ENCODE data around the gene DENND11. TPM values are rescaled to one million over a fixed set of nuclear protein-coding genes. Genes with fewer than 3 reads are reported as not detected.

DENND11 gene
- total RNA-seq, 1 experiment from 2014 or later = 15.2 TPM

DNA sequence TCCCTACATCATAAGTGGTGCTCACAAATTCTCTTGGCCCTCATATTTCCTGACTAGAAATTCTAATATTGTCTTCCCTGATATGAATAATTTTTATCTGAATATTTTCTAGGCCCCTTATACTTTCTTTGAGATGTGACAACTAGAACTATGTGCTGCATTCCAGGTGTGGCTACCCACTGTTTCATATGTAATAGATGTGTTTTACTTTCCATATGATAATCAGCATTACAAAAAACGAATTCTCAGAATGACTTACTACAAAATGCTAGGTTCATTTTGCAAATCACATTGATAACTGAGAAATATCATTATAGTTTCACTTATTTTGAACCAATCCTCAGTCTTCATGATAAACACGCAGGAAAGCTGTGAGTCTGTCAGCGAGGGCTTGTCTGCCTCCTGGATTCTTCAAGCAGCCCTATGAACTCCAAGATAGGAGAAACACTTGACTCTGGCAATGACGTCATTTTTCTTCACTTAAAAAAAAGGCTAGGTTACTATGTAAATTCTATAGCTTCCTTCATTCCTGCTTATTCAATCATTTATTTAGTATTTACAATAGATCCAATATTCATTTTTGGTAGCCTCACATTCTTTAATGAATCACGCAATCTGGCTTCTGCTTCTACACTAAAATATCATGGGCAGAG, 10.8 kb upstream of the DENND11 start:
- no peak for DNase-seq (ENCODE audit: low read depth, low spot score)
- in situ Hi-C loops (cut with HindIII; ENCODE audit: low pct_unique_long_range_greater_than_20kb, low sequenced_read_pairs) = no loop called here

DNA sequence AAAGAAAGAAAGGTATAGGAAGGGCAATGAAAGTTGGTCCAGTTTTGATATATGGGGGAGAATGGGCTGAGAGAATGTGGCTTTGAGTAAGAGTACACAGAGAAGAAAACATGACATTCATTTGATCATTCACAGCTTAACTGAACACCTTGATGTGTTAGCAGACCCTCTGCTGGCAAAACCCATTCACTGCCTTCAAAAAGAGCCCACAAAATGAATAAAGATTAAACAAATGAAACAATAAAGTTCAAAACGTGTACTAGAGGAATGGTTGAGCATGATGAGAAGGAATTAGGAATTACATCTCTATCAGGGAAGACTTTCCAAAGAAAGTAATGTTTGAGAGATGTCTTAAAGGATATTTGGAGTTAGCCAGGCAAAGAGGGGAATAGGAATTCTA, 8.3 kb upstream of the DENND11 start:
- in situ Hi-C loops (cut with HindIII; ENCODE audit: low pct_unique_long_range_greater_than_20kb, low sequenced_read_pairs) = no loop called here
- peak; percentile 13 for DNase-seq (ENCODE audit: low read depth, low spot score)

DNA sequence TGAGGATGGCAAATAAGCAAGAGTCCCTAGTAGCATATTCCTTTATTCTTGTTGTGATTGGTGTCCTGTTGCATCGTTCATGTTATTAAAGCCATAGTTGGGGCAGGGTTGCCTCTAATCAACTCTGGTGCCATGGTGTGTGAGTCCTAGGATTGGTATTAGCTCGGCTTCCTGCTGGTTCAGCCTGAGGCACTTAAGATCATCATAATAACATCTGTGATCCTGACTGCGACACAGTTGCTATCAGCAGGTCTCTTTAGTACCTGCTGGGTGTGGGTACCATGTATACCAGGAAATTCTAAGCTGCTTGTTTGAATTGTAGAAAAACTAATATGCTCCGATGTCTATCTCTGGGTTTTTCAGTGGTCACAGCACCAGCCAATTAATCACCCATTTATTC, 7.8 kb upstream of the DENND11 start:
- DNase-seq (ENCODE audit: low read depth, low spot score) = no peak
- in situ Hi-C loops (cut with HindIII; ENCODE audit: low pct_unique_long_range_greater_than_20kb, low sequenced_read_pairs) = no loop called here

DNA sequence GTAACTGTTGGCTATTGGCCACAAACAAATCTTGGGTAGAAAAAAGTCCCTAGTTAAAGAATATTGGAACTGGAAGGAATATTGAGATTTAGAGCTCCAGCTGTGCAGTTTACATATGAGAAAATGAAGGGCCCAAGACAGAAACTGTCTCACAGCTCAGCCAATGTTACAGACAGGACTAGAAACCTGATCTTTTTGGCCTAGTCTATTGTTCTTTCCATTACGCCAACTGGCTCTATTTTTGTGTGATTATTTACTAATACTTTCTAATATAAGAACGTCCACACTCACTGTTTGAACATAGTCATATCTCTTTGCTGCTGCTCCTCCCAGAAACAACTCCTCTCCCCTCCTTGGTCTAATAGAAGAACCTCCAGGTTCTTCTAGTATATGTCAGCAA, 7.4 kb upstream of the DENND11 start:
- no peak for DNase-seq (ENCODE audit: low read depth, low spot score)
- in situ Hi-C loops (cut with HindIII; ENCODE audit: low pct_unique_long_range_greater_than_20kb, low sequenced_read_pairs) = no loop called here

GRCh38 chr7:141708351-141708750, 6.4 kb upstream of the DENND11 start, which contains the start of gene WEE2:
WEE2 (plus strand) TSS chr7:141708353; CDS start chr7:141708759, 406 bp downstream.
- in situ Hi-C loops (cut with HindIII; ENCODE audit: low pct_unique_long_range_greater_than_20kb, low sequenced_read_pairs) = no loop called here
- no peak for DNase-seq (ENCODE audit: low read depth, low spot score)

GRCh38 chr7:141706239-141707064, 4.5 kb upstream of the DENND11 start:
- no peak for DNase-seq (ENCODE audit: low read depth, low spot score)
- in situ Hi-C loops (cut with HindIII; ENCODE audit: low pct_unique_long_range_greater_than_20kb, low sequenced_read_pairs) = no loop called here

DNA sequence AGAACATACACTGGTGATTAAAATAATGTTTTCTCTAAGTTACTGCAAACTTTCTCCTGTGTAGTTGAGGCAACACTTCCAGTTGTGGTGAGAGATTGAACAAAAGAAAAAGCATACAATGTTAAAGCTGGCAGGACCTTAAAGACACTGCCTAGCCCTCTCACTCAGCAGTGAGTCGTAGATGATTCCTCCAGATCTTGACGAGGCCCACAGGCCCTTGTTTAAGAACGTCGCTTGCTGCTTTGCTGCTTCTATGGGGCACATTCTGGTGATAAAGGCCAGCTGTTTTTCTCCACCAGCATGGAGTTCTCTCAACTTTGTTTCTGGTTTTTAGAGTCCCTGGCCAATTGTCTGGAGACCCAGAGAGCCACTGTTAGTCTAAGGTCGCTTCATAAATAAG, 2.8 kb upstream of the DENND11 start:
- DNase-seq (ENCODE audit: low read depth, low spot score) = no peak
- in situ Hi-C loops (cut with HindIII; ENCODE audit: low pct_unique_long_range_greater_than_20kb, low sequenced_read_pairs) = no loop called here

DNA sequence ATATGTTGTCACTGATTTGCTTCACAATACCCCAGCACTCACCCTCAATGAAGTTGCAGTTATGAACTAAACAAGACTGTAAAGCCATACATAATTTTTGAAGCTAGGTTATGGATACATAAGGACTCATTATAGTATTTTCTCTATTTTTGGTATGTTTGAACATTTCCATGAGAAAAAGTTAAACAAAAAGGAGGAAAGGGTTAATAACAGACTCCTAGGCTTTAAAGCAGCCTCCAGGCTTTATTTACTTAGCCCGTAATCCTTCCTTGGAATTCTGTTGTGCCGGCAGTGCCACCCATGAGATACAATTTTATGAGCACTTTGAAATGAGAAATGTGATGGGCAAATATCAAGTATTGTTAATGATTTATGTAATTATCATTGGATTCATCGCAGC, 2.1 kb upstream of the DENND11 start:
- in situ Hi-C loops (cut with HindIII; ENCODE audit: low pct_unique_long_range_greater_than_20kb, low sequenced_read_pairs) = no loop called here
- no peak for DNase-seq (ENCODE audit: low read depth, low spot score)

GRCh38 chr7:141702892-141703291, 926 bp upstream of the DENND11 start:
- DNase-seq (ENCODE audit: low read depth, low spot score) = no peak
- in situ Hi-C loops (cut with HindIII; ENCODE audit: low pct_unique_long_range_greater_than_20kb, low sequenced_read_pairs) = no loop called here

DNA sequence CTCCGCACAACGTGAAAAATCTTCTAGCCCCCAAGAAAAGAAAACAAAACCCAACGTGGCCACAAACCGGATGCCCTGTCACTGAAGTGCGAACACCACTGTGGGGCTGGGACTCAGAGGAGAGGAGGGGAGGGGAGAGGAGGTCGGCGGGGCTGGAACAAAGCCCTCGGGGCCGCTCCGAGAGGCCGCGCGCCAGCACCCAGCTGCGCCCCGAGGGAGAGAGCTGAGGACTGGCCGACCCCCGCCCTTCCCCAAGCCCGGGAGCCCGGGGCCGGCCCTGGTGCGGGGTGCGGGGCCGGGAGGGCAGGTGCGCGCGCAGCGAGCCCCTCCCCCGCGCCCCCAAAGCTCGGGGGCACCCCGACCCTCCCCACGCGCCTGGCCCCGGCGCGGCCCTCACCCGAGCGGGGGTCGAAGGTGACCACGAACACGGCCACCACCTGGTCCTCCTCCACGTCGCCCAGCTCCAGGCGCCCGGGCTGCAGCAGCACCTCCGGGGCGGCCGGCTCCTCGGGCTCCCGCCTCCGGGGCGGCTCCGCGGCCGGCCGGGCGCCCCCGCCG, 398 bp downstream of the DENND11 start:
- peak; percentile 25 for DNase-seq (ENCODE audit: low read depth, low spot score)
- in situ Hi-C loops (cut with HindIII; ENCODE audit: low pct_unique_long_range_greater_than_20kb, low sequenced_read_pairs) = no loop called here

- DNase-seq (ENCODE audit: low read depth, low spot score) = no peak
These were observed 1.1 kb downstream of the DENND11 start for GRCh38 chr7:141700848-141701371.

GRCh38 chr7:141700296-141700847, 1.6 kb downstream of the DENND11 start:
- in situ Hi-C loops (cut with HindIII; ENCODE audit: low pct_unique_long_range_greater_than_20kb, low sequenced_read_pairs) = no loop called here
- DNase-seq (ENCODE audit: low read depth, low spot score) = no peak

More at GRCh38 chr7:141700848-141701371, 1.1 kb downstream of the DENND11 start:
- in situ Hi-C loops (cut with HindIII; ENCODE audit: low pct_unique_long_range_greater_than_20kb, low sequenced_read_pairs) = no loop called here

GRCh38 chr7:141699860-141700259, 2.1 kb downstream of the DENND11 start:
- DNase-seq (ENCODE audit: low read depth, low spot score) = no peak
- in situ Hi-C loops (cut with HindIII; ENCODE audit: low pct_unique_long_range_greater_than_20kb, low sequenced_read_pairs) = no loop called here

GRCh38 chr7:141698247-141699015, 3.5 kb downstream of the DENND11 start:
- DNase-seq (ENCODE audit: low read depth, low spot score) = no peak
- in situ Hi-C loops (cut with HindIII; ENCODE audit: low pct_unique_long_range_greater_than_20kb, low sequenced_read_pairs) = no loop called here

GRCh38 chr7:141697211-141697871, 4.6 kb downstream of the DENND11 start:
- in situ Hi-C loops (cut with HindIII; ENCODE audit: low pct_unique_long_range_greater_than_20kb, low sequenced_read_pairs) = no loop called here
- no peak for DNase-seq (ENCODE audit: low read depth, low spot score)

DNA sequence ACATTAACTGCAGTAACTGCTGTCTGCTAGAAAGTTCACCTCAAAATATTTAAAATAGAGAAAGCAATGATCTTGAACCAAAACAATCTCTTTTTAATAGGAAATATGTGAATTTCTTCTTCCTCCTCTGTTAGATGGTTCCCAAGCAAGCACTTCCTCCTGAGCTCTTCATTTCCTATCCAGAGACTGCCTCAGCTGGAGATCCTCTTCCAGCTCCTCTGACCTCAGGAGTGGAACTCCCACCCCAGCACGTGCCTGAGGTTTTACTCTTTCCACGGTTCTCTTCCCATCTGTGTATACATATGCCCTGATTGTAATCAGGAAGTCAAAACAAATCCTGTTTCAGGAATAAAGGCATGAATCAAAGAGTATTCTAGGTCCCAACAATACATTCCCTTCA, 5.6 kb downstream of the DENND11 start:
- DNase-seq (ENCODE audit: low read depth, low spot score) = no peak
- in situ Hi-C loops (cut with HindIII; ENCODE audit: low pct_unique_long_range_greater_than_20kb, low sequenced_read_pairs) = no loop called here

- no peak for DNase-seq (ENCODE audit: low read depth, low spot score)
- in situ Hi-C loops (cut with HindIII; ENCODE audit: low pct_unique_long_range_greater_than_20kb, low sequenced_read_pairs) = no loop called here
These were observed 6.1 kb downstream of the DENND11 start for GRCh38 chr7:141695803-141696289.
